Esophagus (tissue), 2 donors: ENCODE data around the gene TPSD1. TPM values are rescaled to one million over a fixed set of nuclear protein-coding genes. Genes with fewer than 3 reads are reported as not detected.
"Not testable (repeated sequence)": the region's sequence is repeated elsewhere in the genome, so short reads cannot be mapped to it uniquely, and the experiment has no call there.

Source experiments
- H3K27ac ChIP-seq, 2 donors: one replicate each; pipeline ENCODE4 v1.5.1; 2013; ENCODE audit warnings: low read depth in 2 of 2, mild to moderate bottlenecking in 2 of 2, inconsistent platforms in 1 of 2, low read length in 1 of 2, moderate library complexity in 1 of 2
- H3K27me3 ChIP-seq, 2 donors: one replicate each; pipeline ENCODE4 v1.6.1; 2013; ENCODE audit warnings: low read length in 2 of 2, control low read depth in 1 of 2, mild to moderate bottlenecking in 1 of 2; ENCODE audit not compliant: insufficient read depth in 2 of 2, control insufficient read depth in 1 of 2
- H3K36me3 ChIP-seq, 2 donors: one replicate each; pipeline ENCODE4 v1.6.1; 2013; ENCODE audit warnings: low read length in 1 of 2; ENCODE audit not compliant: control insufficient read depth in 2 of 2, insufficient read depth in 2 of 2
- H3K4me1 ChIP-seq, 2 donors: one replicate each; pipeline ENCODE4 v1.6.1; 2013; ENCODE audit warnings: low read length in 1 of 2; ENCODE audit not compliant: control insufficient read depth in 2 of 2, insufficient read depth in 2 of 2
- H3K4me3 ChIP-seq, 2 donors: one replicate each; pipeline ENCODE4 v1.5.1; 2013; ENCODE audit warnings: low read length in 2 of 2, mild to moderate bottlenecking in 2 of 2, low read depth in 1 of 2, moderate library complexity in 1 of 2
- H3K9me3 ChIP-seq, 2 donors: one replicate each; pipeline ENCODE4 v1.6.1; 2013; ENCODE audit warnings: mild to moderate bottlenecking in 2 of 2, low read depth in 1 of 2, low read length in 1 of 2, moderate library complexity in 1 of 2; ENCODE audit not compliant: control insufficient read depth in 2 of 2, insufficient read depth in 1 of 2
- WGBS, 2 donors: extraction: QIAGEN DNeasy Blood & Tissue Kit; methylation state at CpG; one replicate each; pipeline ENCODE4 v1.1.7; 2013; 5-methylcytosine and 5-hydroxymethylcytosine counted together
- polyA plus RNA-seq, 2 donors: library from polyadenylated mRNA; stranded (reverse); fragments of 200-250 nt; gene quantifications; one replicate each; pipeline ENCODE4 v1.2.3, GENCODE V29; 2013
- donor health status: healthy with polysubstance abuse.
- donor health status: Bipolar disorder and iron deficiency.

TPSD1 gene
- polyA plus RNA-seq, 2 donors, result 0.83 to 1.5 TPM

DNA sequence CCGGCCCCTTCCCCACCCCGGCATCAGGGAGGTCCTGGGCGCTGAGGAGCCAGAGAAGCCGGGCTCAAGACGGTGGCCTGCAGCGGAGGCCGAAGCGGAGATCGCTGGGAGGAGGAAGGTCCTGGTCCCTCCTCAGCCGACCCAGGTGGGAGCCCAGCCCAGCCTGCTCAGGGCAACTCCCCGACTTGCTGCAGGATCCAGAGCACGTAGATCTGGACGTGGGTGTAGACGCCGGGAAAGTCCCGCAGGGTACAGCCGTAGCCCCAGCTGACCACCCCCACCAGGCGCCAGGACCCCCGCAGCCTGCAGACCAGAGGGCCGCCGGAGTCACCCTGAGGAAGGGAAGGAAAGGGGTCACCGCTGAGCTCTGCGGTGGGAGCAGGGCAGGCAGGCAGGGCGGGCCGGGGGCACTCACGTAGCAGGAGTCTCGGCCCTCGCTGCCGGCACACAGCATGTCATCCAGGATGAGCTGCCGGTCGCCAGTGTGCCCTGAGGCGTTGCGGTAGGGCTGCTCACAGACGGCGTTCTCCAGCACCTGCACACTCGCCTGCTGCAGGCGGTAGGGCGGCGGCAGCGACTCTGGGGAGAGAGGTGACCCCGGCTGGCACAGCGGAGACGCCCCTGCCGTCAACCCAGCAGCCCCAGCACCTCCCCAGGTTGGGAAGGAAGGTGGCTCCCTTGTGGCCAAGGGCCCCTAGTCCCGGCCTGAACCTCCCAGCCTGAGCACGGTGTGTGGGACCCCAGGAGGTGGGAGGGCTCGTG lies 5.4 kb downstream of the TPSD1 start:
- Histone ChIP-seq H3K9me3 (peaks cover 0 to 4% of the 10 kb centered on the region in 2 donors), H3K27ac (no peak overlapping the region), H3K4me1 (peaks cover 2 to 8% of the 10 kb centered on the region in 2 donors), H3K4me3 (no peak overlapping the region), H3K27me3 (peaks cover 0 to 5% of the 10 kb centered on the region in 2 donors), H3K36me3 (no peaks in the 10 kb centered on the region)
- WGBS, 2 donors, result 9 to 12% methylated on average over 46 to 47 of the region's 47 CpGs

DNA sequence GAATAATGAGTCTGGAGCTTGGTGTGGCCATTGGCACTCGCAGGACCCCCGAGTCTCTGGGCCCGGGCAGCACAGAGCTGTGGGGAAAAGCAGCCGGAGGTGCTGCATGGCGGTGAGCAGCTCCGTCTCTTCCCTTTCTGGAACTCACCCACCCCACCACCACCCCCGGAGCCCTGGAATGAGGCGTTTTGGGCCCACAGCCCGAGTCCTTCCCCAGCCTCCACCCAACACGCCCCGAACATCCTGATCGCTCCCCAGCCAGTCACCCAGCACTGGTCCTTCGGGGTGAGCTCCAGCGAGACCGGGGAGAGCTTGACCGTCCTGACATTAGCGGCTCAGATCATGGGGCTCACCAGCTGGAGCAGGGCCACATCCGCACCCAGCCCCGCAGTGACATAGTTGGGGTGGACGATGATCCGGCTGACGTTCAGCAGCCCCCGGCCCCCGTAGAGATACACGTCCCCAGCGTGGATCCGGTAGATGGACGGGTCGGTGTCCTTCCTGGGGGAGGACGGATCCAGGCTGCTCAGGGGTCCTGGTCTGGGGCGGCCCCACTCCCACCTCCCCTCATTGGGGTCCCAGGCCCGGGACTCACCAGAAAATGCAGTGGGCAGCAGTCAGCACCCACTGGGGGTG lies 6.5 kb downstream of the TPSD1 start:
- no peak overlapping the region for H3K4me3 ChIP-seq
- no peak overlapping the region for H3K27ac ChIP-seq
- WGBS, 2 donors, result 81 to 86% methylated on average over 32 of the region's 32 CpGs
- H3K36me3 ChIP-seq, result no peaks in the 10 kb centered on the region
- peaks cover 0 to 4% of the 10 kb centered on the region in 2 donors for H3K9me3 ChIP-seq
- H3K4me1 ChIP-seq, result peaks cover 2 to 8% of the 10 kb centered on the region in 2 donors
- peaks cover 0 to 5% of the 10 kb centered on the region in 2 donors for H3K27me3 ChIP-seq

DNA sequence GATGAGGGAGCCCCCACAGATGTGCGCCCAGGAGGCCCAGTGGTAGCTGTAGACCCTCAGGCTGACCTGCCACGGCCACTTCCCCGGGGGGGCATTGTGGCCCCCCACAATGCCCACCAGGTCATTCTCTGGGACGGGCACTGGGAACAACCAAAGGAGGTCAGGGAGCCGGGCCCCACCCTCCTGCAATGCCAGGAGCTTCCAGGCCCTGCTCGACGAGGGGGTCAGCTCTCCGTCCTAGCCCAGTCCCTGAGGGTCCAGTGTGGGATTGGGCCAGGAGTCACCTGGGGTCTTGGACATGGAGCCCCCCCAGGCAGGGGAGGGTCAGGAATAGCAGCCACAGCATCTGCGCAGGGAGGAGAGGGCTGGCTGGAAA lies 7.0 kb downstream of the TPSD1 start:
- Histone ChIP-seq H3K36me3 (no peaks in the 10 kb centered on the region), H3K9me3 (peaks cover 0 to 4% of the 10 kb centered on the region in 2 donors), H3K4me1 (peaks cover 2 to 8% of the 10 kb centered on the region in 2 donors), H3K27me3 (peaks cover 0 to 5% of the 10 kb centered on the region in 2 donors), H3K27ac (no peak overlapping the region), H3K4me3 (no peak overlapping the region)
- 79 to 82% methylated on average over 9 of the region's 9 CpGs for WGBS, 2 donors

DNA sequence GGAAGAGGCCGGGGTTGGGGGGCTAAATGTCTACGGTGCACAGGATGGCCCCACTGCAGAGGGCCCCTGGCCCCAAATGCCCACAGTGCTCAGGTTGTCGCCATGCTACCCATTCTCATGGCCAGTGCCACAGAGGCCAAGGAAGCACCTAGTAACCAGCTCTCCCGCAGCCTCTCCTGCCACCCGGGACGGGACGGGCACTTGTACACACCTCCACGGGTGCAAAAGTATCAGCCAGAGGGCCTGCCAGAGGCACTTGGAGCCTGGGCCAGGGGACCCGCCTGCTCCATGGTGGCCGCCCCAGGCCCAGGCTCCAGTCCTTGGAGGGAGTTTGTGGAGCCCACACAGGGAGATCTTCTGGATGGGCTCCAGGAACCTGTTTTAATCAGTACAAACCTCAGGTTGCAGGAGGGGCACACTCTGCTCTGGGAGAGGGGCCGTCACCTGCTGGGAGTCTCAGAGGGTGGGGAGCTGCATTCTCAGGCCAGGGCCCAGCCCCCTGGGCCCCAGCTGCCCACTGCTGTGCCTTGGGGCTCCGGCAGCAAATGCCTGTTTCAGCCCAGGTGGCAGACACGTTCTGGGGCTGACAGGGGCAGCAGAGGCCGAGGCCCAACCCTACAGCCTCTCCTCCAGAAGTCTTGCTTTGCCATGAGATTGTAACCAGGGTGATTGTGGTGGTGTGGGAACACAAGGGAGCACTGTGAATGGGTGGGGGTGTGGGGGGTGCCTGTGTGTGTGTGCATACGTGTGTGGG lies 7.9 kb downstream of the TPSD1 start:
- 64 to 70% methylated on average over 15 of the region's 15 CpGs for WGBS, 2 donors
- Histone ChIP-seq H3K27me3 (peaks cover 0 to 5% of the 10 kb centered on the region in 2 donors), H3K4me3 (no peak overlapping the region)

DNA sequence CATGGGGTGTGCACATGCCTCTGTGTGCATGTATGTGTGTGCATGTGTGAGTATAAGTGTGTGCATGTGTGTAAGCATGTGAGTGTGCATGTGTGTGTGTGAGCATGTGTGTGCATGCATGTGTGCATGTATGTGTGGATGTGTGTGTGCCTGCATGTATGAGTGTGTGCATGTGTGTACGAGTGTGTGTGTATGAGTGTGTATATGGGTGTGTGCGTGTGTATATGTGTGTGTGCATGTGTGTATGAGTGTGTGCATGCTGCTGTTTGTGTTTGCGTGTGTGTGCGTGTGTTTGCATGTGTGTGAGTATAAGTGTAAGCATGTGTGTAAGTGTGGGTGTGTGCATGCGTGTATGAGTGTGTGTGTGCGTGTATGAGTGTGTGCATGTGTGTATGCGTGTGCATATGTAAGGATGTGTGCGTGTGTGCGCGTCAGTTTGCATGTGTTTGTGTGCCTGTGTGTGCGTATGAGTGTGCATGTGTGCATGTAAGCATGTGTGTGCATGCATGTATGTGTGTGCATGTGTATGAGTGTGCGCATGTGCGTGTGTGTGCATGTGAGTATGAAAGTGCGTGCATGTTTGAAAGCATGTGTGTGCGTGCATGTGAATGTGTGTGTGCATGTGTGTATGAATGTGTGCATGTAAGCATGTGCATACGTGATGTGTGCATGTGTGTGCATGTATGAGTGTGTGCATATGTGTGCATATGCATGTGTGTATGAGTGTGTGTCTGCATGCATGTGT lies 8.6 kb downstream of the TPSD1 start:
- 98% methylated on average over 16 of the region's 16 CpGs for WGBS, 2 donors
- Histone ChIP-seq H3K27ac (no peak overlapping the region), H3K4me3 (no peak overlapping the region), H3K4me1 (peaks cover 0 to 2% of the 10 kb centered on the region in 2 donors), H3K27me3 (peaks cover 0 to 5% of the 10 kb centered on the region in 2 donors), H3K9me3 (peaks cover 0 to 4% of the 10 kb centered on the region in 2 donors), H3K36me3 (no peaks in the 10 kb centered on the region)

More for the DNA sequence above, 7.9 kb downstream of the TPSD1 start:
- no peak overlapping the region for H3K27ac ChIP-seq
- no peaks in the 10 kb centered on the region for H3K36me3 ChIP-seq
- peaks cover 0 to 7% of the 10 kb centered on the region in 2 donors for H3K4me1 ChIP-seq
- peaks cover 0 to 4% of the 10 kb centered on the region in 2 donors for H3K9me3 ChIP-seq

DNA sequence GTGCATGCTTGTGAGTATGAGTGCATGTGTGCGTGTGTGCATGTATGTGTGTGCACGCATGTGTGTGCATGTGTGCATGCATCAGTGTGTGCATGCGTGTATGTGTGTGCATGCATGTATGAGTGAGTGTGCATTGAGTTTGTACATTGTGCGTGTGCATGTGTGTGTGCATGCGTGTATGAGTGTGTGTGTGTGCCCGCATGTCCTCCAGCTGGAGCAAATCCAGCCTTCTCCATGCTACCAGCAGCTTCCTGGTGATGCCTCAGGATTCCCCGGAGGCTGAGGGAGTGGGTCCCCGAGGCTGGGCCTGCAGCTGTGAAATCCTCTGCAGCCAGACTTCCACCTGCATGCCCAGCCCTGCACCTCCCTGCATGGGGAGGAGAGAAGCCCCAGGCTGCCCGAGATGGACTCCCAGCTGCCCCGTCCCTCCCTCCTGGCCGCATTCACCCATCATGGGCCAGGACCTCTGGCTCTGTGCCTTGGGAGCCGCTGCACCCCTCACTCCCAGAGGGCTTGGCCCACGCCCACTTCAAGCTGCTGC lies 9.3 kb downstream of the TPSD1 start:
- Histone ChIP-seq H3K27me3 (peaks cover 0 to 3% of the 10 kb centered on the region in 2 donors), H3K4me3 (no peak overlapping the region), H3K36me3 (no peaks in the 10 kb centered on the region), H3K9me3 (peaks cover 0 to 4% of the 10 kb centered on the region in 2 donors), H3K27ac (no peak overlapping the region), H3K4me1 (peaks cover 0 to 2% of the 10 kb centered on the region in 2 donors)
- 80 to 81% methylated on average over 13 of the region's 13 CpGs for WGBS, 2 donors

DNA sequence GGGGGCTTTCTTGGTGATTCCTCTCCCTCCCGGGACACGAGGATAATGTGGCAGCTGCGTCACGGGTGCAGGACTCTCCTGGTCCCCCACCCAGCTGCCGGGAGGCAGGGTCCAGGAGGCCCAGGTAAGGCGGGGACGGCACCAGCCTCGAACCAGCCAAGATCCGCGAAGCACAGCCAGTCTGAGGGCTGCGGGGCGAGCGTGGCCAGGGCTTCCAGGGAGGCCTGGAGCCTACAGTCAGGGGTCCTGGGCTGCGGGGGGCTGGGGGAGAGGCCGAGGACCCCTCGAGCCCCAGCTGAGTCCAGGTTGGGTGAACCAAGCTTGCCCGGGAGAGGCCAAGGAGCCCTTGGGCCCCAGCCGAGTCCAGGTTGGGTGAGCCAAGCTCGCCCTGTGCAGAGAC lies 10.0 kb downstream of the TPSD1 start:
- Histone ChIP-seq H3K36me3 (no peaks in the 10 kb centered on the region), H3K4me3 (no peak overlapping the region), H3K4me1 (peaks cover 0 to 2% of the 10 kb centered on the region in 2 donors), H3K27me3 (no peaks in the 10 kb centered on the region), H3K27ac (no peak overlapping the region), H3K9me3 (peaks cover 0 to 4% of the 10 kb centered on the region in 2 donors)
- WGBS, 2 donors, result 82 to 83% methylated on average over 19 of the region's 19 CpGs

DNA sequence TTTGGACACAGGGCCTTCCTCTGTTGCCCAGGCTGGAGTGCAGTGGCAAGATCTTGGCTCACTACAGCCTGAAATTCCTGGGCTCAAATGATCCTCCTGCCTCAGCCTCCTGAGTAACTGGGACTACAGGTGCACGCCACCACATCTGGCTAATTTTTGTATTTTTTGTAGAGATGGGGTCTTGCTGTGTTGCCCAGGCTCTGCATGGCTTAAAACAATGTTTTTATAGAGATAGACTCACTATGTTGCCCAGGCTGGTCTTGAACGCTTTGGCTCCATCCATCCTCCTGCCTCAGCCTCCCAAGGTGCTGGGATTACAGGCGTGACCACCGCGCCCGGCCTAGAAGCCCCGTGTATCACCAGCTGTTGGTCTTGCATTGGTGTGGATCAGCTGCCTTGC lies 13.5 kb downstream of the TPSD1 start:
- not testable (repeated sequence) for H3K27ac ChIP-seq, H3K27me3 ChIP-seq, H3K4me3 ChIP-seq, H3K4me1 ChIP-seq, H3K36me3 ChIP-seq, H3K9me3 ChIP-seq
- WGBS, 2 donors, result 92 to 93% methylated on average over 7 of the region's 7 CpGs

DNA sequence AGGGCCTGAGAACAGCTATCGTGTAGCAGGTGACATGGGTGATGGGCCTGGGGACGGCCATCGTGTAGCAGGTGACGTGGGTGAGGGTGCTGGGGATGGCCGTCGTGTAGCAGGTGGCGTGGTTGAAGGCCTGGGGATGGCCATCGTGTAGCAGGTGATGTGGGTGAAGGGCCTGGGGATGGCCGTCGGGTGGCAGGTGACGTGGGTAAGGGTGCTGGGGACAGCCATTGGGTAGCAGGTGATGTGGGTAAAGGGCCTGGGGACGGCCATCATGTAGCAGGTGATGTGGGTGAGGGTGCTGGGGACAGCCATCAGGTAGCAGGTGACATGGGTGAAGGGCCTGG lies 15.5 kb downstream of the TPSD1 start:
- Histone ChIP-seq H3K4me3 (no peak overlapping the region), H3K9me3 (no peaks in the 10 kb centered on the region), H3K36me3 (no peaks in the 10 kb centered on the region), H3K4me1 (peaks cover 0 to 2% of the 10 kb centered on the region in 2 donors), H3K27me3 (peaks cover 0 to 3% of the 10 kb centered on the region in 2 donors), H3K27ac (no peak overlapping the region)
- WGBS, 2 donors, result 66 to 82% methylated on average over 12 of the region's 12 CpGs
